Upper lobe of left lung (tissue), 6 donors: Measurements from ENCODE around the gene UBQLN1. TPM values are rescaled to one million over a fixed set of nuclear protein-coding genes. Genes with fewer than 3 reads are reported as not detected.

Experiments used
- ATAC-seq, 2 donors: fragments of 200-7000 bp; cut with Tn5 transposase; one replicate each; pipeline ENCODE4 v1.9.1; 2022; ENCODE audit warnings: mild to moderate bottlenecking in 2 of 2, moderate library complexity in 2 of 2; ENCODE audit not compliant: low FRiP score in 2 of 2
- DNase-seq, 2 donors: peaks; one replicate each; pipeline ENCODE4 v3.0.0-alpha.2; 2019 to 2020
- H3K27ac ChIP-seq, 4 donors: fragments of 200-600 bp; sonication (generic); one replicate each; pipeline ENCODE4 v1.5.1; 2016 to 2019
- H3K27me3 ChIP-seq, 4 donors: fragments of 200-600 bp; sonication (generic); one replicate each; pipeline ENCODE4 v1.5.1; 2017 to 2019
- H3K36me3 ChIP-seq, 4 donors: fragments of 200-600 bp; sonication (generic); one replicate each; pipeline ENCODE4 v1.5.1; 2016 to 2019
- H3K4me1 ChIP-seq, 4 donors: fragments of 200-600 bp; sonication (generic); one replicate each; pipeline ENCODE4 v1.5.1; 2018 to 2019
- H3K4me3 ChIP-seq, 4 donors: fragments of 200-600 bp; sonication (generic); one replicate each; pipeline ENCODE4 v1.5.1; 2017 to 2019; ENCODE audit warnings: mild to moderate bottlenecking in 2 of 4, moderate library complexity in 1 of 4
- H3K9me3 ChIP-seq, 4 donors: fragments of 200-600 bp; sonication (generic); one replicate each; pipeline ENCODE4 v1.5.1; 2018 to 2019
- CTCF ChIP-seq, 6 experiments: fragments of 450-650 bp in 4 of 6; fragments of 200-600 bp in 2 of 6; sonication (generic) in 2 of 6; IDR thresholded peaks; one replicate each; pipeline ENCODE4 v1.5.1; 2016 to 2019; ENCODE audit warnings: antibody characterized with exemption in 6 of 6
- EP300 ChIP-seq, 4 donors: sonication (generic); formaldehyde crosslinking; IDR thresholded peaks; one replicate each; pipeline ENCODE4 v1.5.1; 2017; ENCODE audit warnings: antibody characterized with exemption in 4 of 4, control low read depth in 2 of 4
- POLR2A ChIP-seq, 4 donors: fragments of 450-650 bp; IDR thresholded peaks; one replicate each; pipeline ENCODE4 v1.5.1; 2016 to 2017; ENCODE audit warnings: antibody characterized with exemption in 4 of 4, mild to moderate bottlenecking in 2 of 4
- POLR2AphosphoS5 ChIP-seq, 2 donors: sonication (generic); formaldehyde crosslinking; IDR thresholded peaks; one replicate each; pipeline ENCODE4 v1.5.1; 2017; ENCODE audit warnings: antibody characterized with exemption in 2 of 2
- WGBS, 2 donors: methylation state at CpG; one replicate each; pipeline ENCODE4 v1.1.5; 2017 to 2018; 5-methylcytosine and 5-hydroxymethylcytosine counted together
- total RNA-seq, 6 donors: library from RNA; depleted of rRNA in 4 of 6; stranded (reverse); fragments of >200 nt in 4 of 6; gene quantifications; one replicate each; pipeline versions ENCODE4 v1.1.0 to v1.2.1, GENCODE V29; 2016 to 2021
- donor health status: DM: no; HTN: no; CAD: no; lungs with moderate emphysema.
- donor health status: DM: no; HTN: yes; CAD: no; lungs with severe emphysema.

Gene UBQLN1
- total RNA-seq, 6 donors from 2014 or later: 75.6 to 113 (median 84.7) TPM

- DNase-seq (no peak), ATAC-seq (no peak)
- WGBS, 2 donors: 94 to 100% methylated on average over 1 of the region's 1 CpG
- H3K27me3 ChIP-seq: no peaks in the 10 kb centered on the region
- H3K9me3 ChIP-seq: no peaks in the 10 kb centered on the region
- no peak overlapping the region for H3K4me3 ChIP-seq
- no peak overlapping the region for H3K27ac ChIP-seq
- TF ChIP-seq POLR2AphosphoS5 (IDR thresholded peaks at IDR 0.05) (no peak), CTCF (IDR thresholded peaks at IDR 0.05) (no peak)
- H3K36me3 ChIP-seq: peaks cover 0 to 79% (median 16%) of the 10 kb centered on the region in 4 donors
- no peaks in the 10 kb centered on the region for H3K4me1 ChIP-seq
Measured at GRCh38 chr9:83652433-83652832, 55.3 kb downstream of the UBQLN1 start.

GRCh38 chr9:83651558-83651957, 56.2 kb downstream of the UBQLN1 start:
- no peak for DNase-seq
- Histone ChIP-seq H3K27me3 (no peaks in the 10 kb centered on the region), H3K27ac (no peak overlapping the region), H3K4me3 (no peak overlapping the region), H3K9me3 (no peaks in the 10 kb centered on the region), H3K4me1 (no peaks in the 10 kb centered on the region), H3K36me3 (peaks cover 0 to 72% (median 14%) of the 10 kb centered on the region in 4 donors)
- TF ChIP-seq CTCF (IDR thresholded peaks at IDR 0.05) (no peak), EP300 (IDR thresholded peaks at IDR 0.05) (no peak), POLR2A (IDR thresholded peaks at IDR 0.05) (no peak), POLR2AphosphoS5 (IDR thresholded peaks at IDR 0.05) (no peak)
- ATAC-seq: no peak
- WGBS, 2 donors: 94 to 95% methylated on average over 2 of the region's 2 CpGs

- Histone ChIP-seq H3K27me3 (no peaks in the 10 kb centered on the region), H3K9me3 (no peaks in the 10 kb centered on the region), H3K4me3 (no peak overlapping the region), H3K27ac (no peak overlapping the region), H3K36me3 (peaks cover 0 to 63% (median 16%) of the 10 kb centered on the region in 4 donors), H3K4me1 (no peaks in the 10 kb centered on the region)
- WGBS, 2 donors: 76 to 97% methylated on average over 3 to 4 of the region's 4 CpGs
- ATAC-seq (no peak), DNase-seq (no peak)
- TF ChIP-seq EP300 (IDR thresholded peaks at IDR 0.05): no peak
- TF ChIP-seq POLR2A (IDR thresholded peaks at IDR 0.05): no peak
- no peak for TF ChIP-seq POLR2AphosphoS5 (IDR thresholded peaks at IDR 0.05)
- no peak for TF ChIP-seq CTCF (IDR thresholded peaks at IDR 0.05)
Measured at GRCh38 chr9:83649515-83649914, 58.2 kb downstream of the UBQLN1 start.

- ATAC-seq (peak; percentile 83 to 87), DNase-seq (peak; percentile 54 to 68)
- 41 to 51% methylated on average over 8 of the region's 8 CpGs for WGBS, 2 donors
- Histone ChIP-seq H3K27ac (no peak overlapping the region), H3K36me3 (peaks cover 0 to 58% (median 16%) of the 10 kb centered on the region in 4 donors), H3K27me3 (no peaks in the 10 kb centered on the region), H3K4me3 (no peak overlapping the region), H3K4me1 (no peaks in the 10 kb centered on the region), H3K9me3 (no peaks in the 10 kb centered on the region)
- TF ChIP-seq POLR2A (IDR thresholded peaks at IDR 0.05) (no peak), EP300 (IDR thresholded peaks at IDR 0.05) (no peak), POLR2AphosphoS5 (IDR thresholded peaks at IDR 0.05) (no peak), CTCF (IDR thresholded peaks at IDR 0.05) (peak; percentile 49 to 79 (median 66))
Measured at GRCh38 chr9:83649080-83649479, 58.7 kb downstream of the UBQLN1 start.

- no peak for TF ChIP-seq POLR2A (IDR thresholded peaks at IDR 0.05)
- TF ChIP-seq CTCF (IDR thresholded peaks at IDR 0.05): no peak
- no peak for TF ChIP-seq POLR2AphosphoS5 (IDR thresholded peaks at IDR 0.05)
- TF ChIP-seq EP300 (IDR thresholded peaks at IDR 0.05): no peak
- ATAC-seq: no peak
- WGBS, 2 donors: 77 to 82% methylated on average over 7 to 8 of the region's 8 CpGs
Measured at GRCh38 chr9:83646500-83647239, 61.1 kb downstream of the UBQLN1 start.

More at GRCh38 chr9:83646500-83647239, 61.1 kb downstream of the UBQLN1 start:
- H3K4me3 ChIP-seq: no peak overlapping the region
- H3K9me3 ChIP-seq: no peaks in the 10 kb centered on the region
- H3K27ac ChIP-seq: no peak overlapping the region
- H3K4me1 ChIP-seq: no peaks in the 10 kb centered on the region
- DNase-seq: no peak
- no peaks in the 10 kb centered on the region for H3K27me3 ChIP-seq
- H3K36me3 ChIP-seq: peaks cover 0 to 36% (median 10%) of the 10 kb centered on the region in 4 donors
